GM12801 (cell line): ENCODE measurements around the gene SUSD6.

Experiments used
- CTCF ChIP-seq: IDR thresholded peaks from one replicate; pipeline ENCODE4 v1.5.1; 2011; ENCODE audit warnings: control low read depth; ENCODE audit not compliant: insufficient read length; ENCODE audit errors: extremely low read depth

The SUSD6 gene

GRCh38 chr14:69665631-69666030 lies 54.2 kb downstream of the SUSD6 start:
- TF ChIP-seq CTCF = no peak

GRCh38 chr14:69666112-69666511 lies 54.7 kb downstream of the SUSD6 start:
- no peak for TF ChIP-seq CTCF

GRCh38 chr14:69666690-69667211 lies 55.4 kb downstream of the SUSD6 start:
- TF ChIP-seq CTCF = no peak

GRCh38 chr14:69667938-69668335 lies 56.5 kb downstream of the SUSD6 start:
- no peak for TF ChIP-seq CTCF

- TF ChIP-seq CTCF = no peak
Measured at GRCh38 chr14:69669375-69669774, 58.0 kb downstream of the SUSD6 start.

- no peak for TF ChIP-seq CTCF
Measured at GRCh38 chr14:69670093-69670492, 58.7 kb downstream of the SUSD6 start.

GRCh38 chr14:69671365-69672030 lies 60.1 kb downstream of the SUSD6 start:
- TF ChIP-seq CTCF = no peak
